Breast epithelium (tissue), 4 donors: ENCODE measurements around the gene VPS11. TPM values are rescaled to one million over a fixed set of nuclear protein-coding genes. Genes with fewer than 3 reads are reported as not detected.
A peak's percentile ranks its signal among the peaks of the same experiment; 100 is the strongest.
"Not testable (repeated sequence)": the region's sequence is repeated elsewhere in the genome, so short reads cannot be mapped to it uniquely, and the experiment has no call there.

ENCODE experiments used
- DNase-seq, 2 donors: peaks; one replicate each; pipeline ENCODE4 v3.0.0-alpha.2; 2019; ENCODE audit warnings: low spot score in 2 of 2
- H3K27ac ChIP-seq, 2 donors: fragments of 200-600 bp; sonication (generic) in 1 of 2; one replicate each; pipeline ENCODE4 v1.5.1; 2016 to 2019; ENCODE audit warnings: mild to moderate bottlenecking in 1 of 2
- H3K27me3 ChIP-seq, 2 donors: fragments of 200-600 bp; sonication (generic) in 1 of 2; one replicate each; pipeline versions ENCODE4 v1.5.1 to v1.6.0; 2017 to 2019; ENCODE audit warnings: control low read depth in 1 of 2, mild to moderate bottlenecking in 1 of 2
- H3K36me3 ChIP-seq: fragments of 200-600 bp; one replicate; pipeline ENCODE4 v1.5.1; 2019
- H3K4me1 ChIP-seq, 2 donors: fragments of 200-600 bp; sonication (generic); one replicate each; pipeline ENCODE4 v1.5.1; 2016 to 2019; ENCODE audit warnings: control low read depth in 1 of 2
- H3K4me3 ChIP-seq, 3 donors: fragments of 200-600 bp; sonication (generic); 1 replicate in 2 of 3; 2 replicates in 1 of 3; pipeline ENCODE4 v1.5.1; 2016 to 2019; ENCODE audit warnings: mild to moderate bottlenecking in 3 of 3, moderate library complexity in 2 of 3
- H3K9me3 ChIP-seq, 2 donors: fragments of 200-600 bp; sonication (generic) in 1 of 2; one replicate each; pipeline ENCODE4 v1.5.1; 2016 to 2019; ENCODE audit warnings: control low read depth in 1 of 2
- POLR2A ChIP-seq: fragments of 450-650 bp; IDR thresholded peaks from one replicate; pipeline ENCODE4 v1.6.1; 2016; ENCODE audit warnings: antibody characterized with exemption, mild to moderate bottlenecking, moderate library complexity
- POLR2AphosphoS5 ChIP-seq, 3 donors: sonication (generic); formaldehyde crosslinking; IDR thresholded peaks; one replicate each; pipeline ENCODE4 v1.6.1; 2017; ENCODE audit warnings: antibody characterized with exemption in 3 of 3
- intact Hi-C: fragments of 100-400 bp; cut with DNase I; formaldehyde crosslinking; loops from one replicate; pipeline ENCODE4 v1.15.1; 2023; ENCODE audit warnings: low total_unique reads
- total RNA-seq, 3 donors: library from RNA; depleted of rRNA; stranded (reverse); fragments of >200 nt; gene quantifications; one replicate each; pipeline ENCODE4 v1.1.0, GENCODE V29; 2016
- TF ChIP-seq, protein P1 (sequence below), 3 donors: fragments of 450-650 bp; IDR thresholded peaks; one replicate each; pipeline ENCODE4 v1.5.1; 2016 to 2017; ENCODE audit warnings: antibody characterized with exemption in 3 of 3, mild to moderate bottlenecking in 3 of 3, moderate library complexity in 3 of 3

VPS11 gene
- total RNA-seq, 3 donors from 2014 or later: 38.0 to 53.9 (median 46.6) TPM

DNA sequence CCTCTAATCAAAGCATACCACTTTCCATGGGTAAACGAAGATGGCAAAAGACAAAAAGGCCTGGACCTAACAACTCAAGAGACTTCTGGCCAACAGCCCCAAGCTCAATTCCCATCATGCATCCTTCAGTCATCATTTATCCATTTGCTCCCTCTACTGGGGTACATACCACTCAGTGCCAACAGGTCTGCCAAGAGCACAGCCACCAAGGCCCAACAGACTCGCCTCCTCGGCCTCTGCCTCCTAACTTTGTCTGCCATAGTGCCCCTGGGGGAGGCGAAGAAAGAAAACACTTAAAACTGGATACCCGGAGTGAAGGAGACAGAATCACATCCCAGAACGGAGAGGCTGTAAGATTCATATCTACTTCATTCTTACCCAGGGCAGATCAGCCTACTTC is 11.7 kb upstream of the VPS11 start:
- no peak for TF ChIP-seq POLR2A
- no peak for TF ChIP-seq POLR2AphosphoS5 (IDR thresholded peaks at IDR 0.05)
- TF ChIP-seq, protein P1, sequence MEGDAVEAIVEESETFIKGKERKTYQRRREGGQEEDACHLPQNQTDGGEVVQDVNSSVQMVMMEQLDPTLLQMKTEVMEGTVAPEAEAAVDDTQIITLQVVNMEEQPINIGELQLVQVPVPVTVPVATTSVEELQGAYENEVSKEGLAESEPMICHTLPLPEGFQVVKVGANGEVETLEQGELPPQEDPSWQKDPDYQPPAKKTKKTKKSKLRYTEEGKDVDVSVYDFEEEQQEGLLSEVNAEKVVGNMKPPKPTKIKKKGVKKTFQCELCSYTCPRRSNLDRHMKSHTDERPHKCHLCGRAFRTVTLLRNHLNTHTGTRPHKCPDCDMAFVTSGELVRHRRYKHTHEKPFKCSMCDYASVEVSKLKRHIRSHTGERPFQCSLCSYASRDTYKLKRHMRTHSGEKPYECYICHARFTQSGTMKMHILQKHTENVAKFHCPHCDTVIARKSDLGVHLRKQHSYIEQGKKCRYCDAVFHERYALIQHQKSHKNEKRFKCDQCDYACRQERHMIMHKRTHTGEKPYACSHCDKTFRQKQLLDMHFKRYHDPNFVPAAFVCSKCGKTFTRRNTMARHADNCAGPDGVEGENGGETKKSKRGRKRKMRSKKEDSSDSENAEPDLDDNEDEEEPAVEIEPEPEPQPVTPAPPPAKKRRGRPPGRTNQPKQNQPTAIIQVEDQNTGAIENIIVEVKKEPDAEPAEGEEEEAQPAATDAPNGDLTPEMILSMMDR (IDR thresholded peaks at IDR 0.05): no peak
- Histone ChIP-seq H3K27me3 (no peaks in the 10 kb centered on the region), H3K4me3 (peak overlapping the region; percentile 78 to 96 (median 90)), H3K27ac (peak overlapping the region; percentile 86 to 89), H3K9me3 (no peaks in the 10 kb centered on the region), H3K4me1 (peaks cover 7 to 16% of the 10 kb centered on the region in 2 donors), H3K36me3 (no peaks in the 10 kb centered on the region)
- no peak for DNase-seq
- intact Hi-C loops: no loop called here

DNA sequence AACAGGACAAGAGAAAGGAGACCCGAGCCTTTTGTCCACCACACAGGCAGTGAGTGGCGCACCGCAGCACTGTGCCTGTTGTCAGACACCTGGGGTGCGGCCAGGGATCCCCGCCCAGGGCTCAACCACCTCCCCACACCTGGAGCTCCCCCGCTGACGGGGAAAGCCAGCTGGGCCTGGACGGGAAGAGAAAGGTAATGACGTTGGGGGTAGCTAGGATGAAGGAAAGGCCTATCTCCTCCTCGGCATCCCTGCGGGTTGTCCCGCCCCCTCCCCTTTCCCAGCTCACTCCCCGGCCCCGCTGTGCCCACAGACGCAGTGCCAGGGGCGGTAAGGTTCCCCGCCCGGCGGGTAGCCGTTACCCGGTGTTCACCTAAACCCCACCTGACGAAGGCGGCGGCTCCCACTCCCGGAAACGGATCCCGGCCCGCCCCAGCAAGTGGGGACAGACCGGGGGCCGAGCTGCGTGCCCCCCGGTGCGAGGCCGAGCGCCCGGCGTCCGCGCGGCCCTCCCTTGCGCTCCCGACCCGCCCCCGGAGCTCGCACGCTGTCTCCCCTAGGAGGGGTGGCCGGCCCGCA is 11.1 kb upstream of the VPS11 start:
- Histone ChIP-seq H3K27me3 (no peaks in the 10 kb centered on the region), H3K4me3 (peak overlapping the region; percentile 78 to 96 (median 90)), H3K9me3 (no peaks in the 10 kb centered on the region), H3K36me3 (no peaks in the 10 kb centered on the region), H3K27ac (peak overlapping the region; percentile 86 to 89), H3K4me1 (peaks cover 7 to 16% of the 10 kb centered on the region in 2 donors)
- no peak for TF ChIP-seq POLR2AphosphoS5 (IDR thresholded peaks at IDR 0.05)
- TF ChIP-seq, protein P1 (IDR thresholded peaks at IDR 0.05): no peak
- TF ChIP-seq POLR2A: no peak
- intact Hi-C loops: no loop called here
- peak in 1 of 2 donors; percentile 33 for DNase-seq

DNA sequence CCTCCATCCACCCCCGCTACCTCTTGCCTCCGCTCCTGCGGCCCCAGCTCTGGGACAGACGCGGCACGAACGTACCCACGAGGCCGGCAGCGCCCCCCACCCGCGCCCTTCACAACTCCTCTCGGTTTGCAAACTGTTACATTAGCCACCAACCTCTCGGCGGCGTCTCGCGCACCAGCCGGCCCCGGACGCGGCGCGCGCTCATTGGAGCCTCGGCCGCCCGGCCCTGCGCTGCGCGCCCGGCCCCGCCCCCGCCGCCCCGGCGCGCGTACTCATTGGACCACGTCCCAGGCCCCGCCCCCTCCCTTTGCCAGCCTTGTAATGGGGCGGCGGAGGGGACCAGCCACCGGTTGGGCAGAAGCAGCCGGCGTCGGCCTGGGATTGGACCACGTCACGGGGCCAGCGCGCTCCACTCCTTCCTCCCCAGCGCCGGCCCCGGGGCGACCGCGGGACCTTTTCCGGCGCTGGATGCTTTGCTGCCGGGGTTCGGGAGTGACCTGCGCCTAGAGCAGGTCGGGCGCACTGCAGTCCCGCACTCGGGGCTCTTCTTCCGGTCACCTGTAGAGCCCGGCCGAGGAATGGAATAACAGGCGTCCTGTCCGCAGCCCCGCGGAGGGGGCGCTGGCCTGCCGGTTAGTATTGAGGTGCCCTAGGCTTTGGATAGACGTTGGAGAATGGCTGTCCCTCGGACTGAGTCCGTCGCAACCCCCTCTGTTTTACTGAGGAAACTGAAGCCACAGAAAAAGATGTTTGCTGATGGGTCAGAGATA is 10.4 kb upstream of the VPS11 start, which contains the start of gene HYOU1:
HYOU1 (minus strand) TSS at position 206 of the 770 bp plus-strand sequence. CDS start 1,045 bp downstream, outside the sequence.
- Histone ChIP-seq H3K27ac (peak within 1 kb of the TSS; percentile 86 to 89), H3K36me3 (no peaks in the 10 kb centered on the region), H3K27me3 (no peaks in the 10 kb centered on the region), H3K4me3 (peak within 1 kb of the TSS; percentile 78 to 96 (median 90)), H3K4me1 (peaks cover 7 to 16% of the 10 kb centered on the region in 2 donors), H3K9me3 (no peaks in the 10 kb centered on the region)
- intact Hi-C loops: no loop called here
- peak; percentile 33 for TF ChIP-seq POLR2A
- TF ChIP-seq POLR2AphosphoS5 (IDR thresholded peaks at IDR 0.05): peak; percentile 26 to 72 (median 65)
- TF ChIP-seq, protein P1 (IDR thresholded peaks at IDR 0.05): peak in 1 of 3 donors; percentile 10
- peak; percentile 98 to 99 for DNase-seq

DNA sequence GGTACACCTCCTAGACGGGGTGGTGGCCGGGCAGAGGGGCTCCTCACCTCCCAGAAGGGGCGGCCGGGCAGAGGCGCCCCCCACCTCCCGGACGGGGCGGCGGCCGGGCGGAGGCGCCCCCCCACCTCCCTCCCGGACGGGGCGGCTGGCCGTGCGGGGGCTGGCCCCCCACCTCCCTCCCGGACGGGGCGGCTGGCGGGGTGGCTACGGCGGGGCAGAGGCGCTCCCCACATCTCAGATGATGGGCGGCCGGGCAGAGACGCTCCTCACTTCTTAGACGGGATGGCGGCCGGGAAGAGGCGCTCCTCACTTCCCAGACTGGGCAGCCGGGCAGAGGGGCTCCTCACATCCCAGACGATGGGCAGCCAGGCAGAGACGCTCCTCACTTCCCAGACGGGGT is 8.5 kb upstream of the VPS11 start:
- H3K4me3 ChIP-seq, H3K27me3 ChIP-seq, H3K27ac ChIP-seq, H3K36me3 ChIP-seq, DNase-seq, H3K9me3 ChIP-seq, intact Hi-C loops: not testable (repeated sequence)
- H3K4me1 ChIP-seq: peaks cover 7 to 16% of the 10 kb centered on the region in 2 donors

DNA sequence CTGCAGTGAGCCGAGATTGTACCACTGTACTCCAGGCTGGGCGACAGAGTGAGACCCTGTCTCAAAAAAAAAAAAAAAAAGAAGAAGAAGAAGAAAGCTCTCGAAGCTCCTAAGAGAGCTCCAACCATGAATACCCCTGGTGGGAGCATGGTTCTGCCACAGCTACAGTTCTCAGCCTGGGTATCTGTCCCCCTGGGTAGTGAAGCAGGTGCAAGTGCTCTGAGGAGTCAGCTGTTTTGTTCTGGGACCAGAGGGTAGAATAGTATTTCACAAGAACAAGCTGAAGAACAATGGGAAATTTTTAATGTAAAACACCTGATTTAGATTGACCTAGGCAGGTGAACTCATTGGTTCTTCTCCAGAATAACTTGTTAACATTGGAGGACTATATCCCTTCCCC is 6.4 kb upstream of the VPS11 start:
- H3K4me3 ChIP-seq: no peak overlapping the region
- no peak for DNase-seq
- intact Hi-C loops: no loop called here
- H3K36me3 ChIP-seq: no peaks in the 10 kb centered on the region
- H3K4me1 ChIP-seq: peaks cover 0 to 8% of the 10 kb centered on the region in 2 donors
- TF ChIP-seq, protein P1 (IDR thresholded peaks at IDR 0.05): no peak
- no peak for TF ChIP-seq POLR2AphosphoS5 (IDR thresholded peaks at IDR 0.05)
- TF ChIP-seq POLR2A: no peak
- no peaks in the 10 kb centered on the region for H3K27me3 ChIP-seq
- no peaks in the 10 kb centered on the region for H3K9me3 ChIP-seq
- no peak overlapping the region for H3K27ac ChIP-seq
